Neuronal stem cell (in vitro differentiated cells): Measurements from ENCODE around the gene GJD4.
A peak's percentile ranks its signal among the peaks of the same experiment; 100 is the strongest.

Experiments used
- DNase-seq: peaks from one replicate; pipeline ENCODE4 v3.0.0-alpha.2; 2013; ENCODE audit warnings: low spot score
- H2AFZ ChIP-seq: one replicate; pipeline ENCODE4 v1.6.1; 2013; ENCODE audit warnings: mild to moderate bottlenecking, low read length, inconsistent platforms
- H2AK5ac ChIP-seq: 2 replicates; pipeline ENCODE4 v1.6.1; 2013; ENCODE audit warnings: low read depth, mild to moderate bottlenecking, inconsistent platforms, low read length, moderate library complexity, mixed read lengths
- H2BK120ac ChIP-seq: 2 replicates; pipeline ENCODE4 v1.6.1; 2013; ENCODE audit warnings: low read depth, mild to moderate bottlenecking, inconsistent platforms, low read length, moderate library complexity, mixed read lengths
- H2BK12ac ChIP-seq: one replicate; pipeline ENCODE4 v1.6.1; 2013; ENCODE audit warnings: low read length, inconsistent platforms
- H2BK15ac ChIP-seq: 2 replicates; pipeline ENCODE4 v1.6.1; 2013; ENCODE audit warnings: mild to moderate bottlenecking, low read length, inconsistent platforms, mixed read lengths
- H2BK5ac ChIP-seq: one replicate; pipeline ENCODE4 v1.6.1; 2013; ENCODE audit warnings: inconsistent platforms, mild to moderate bottlenecking, low read length, moderate library complexity
- H3K14ac ChIP-seq: one replicate; pipeline ENCODE4 v1.6.1; 2013; ENCODE audit warnings: low read length, inconsistent platforms
- H3K18ac ChIP-seq: 2 replicates; pipeline ENCODE4 v1.6.1; 2013; ENCODE audit warnings: low read length, inconsistent platforms
- H3K23ac ChIP-seq: 2 replicates; pipeline ENCODE4 v1.6.1; 2013; ENCODE audit warnings: low read depth, mild to moderate bottlenecking, mixed read lengths, low read length, inconsistent platforms; ENCODE audit not compliant: poor library complexity
- H3K27ac ChIP-seq: replicated peaks from 3 replicates; pipeline ENCODE4 v1.5.1; 2013; ENCODE audit warnings: low read length, inconsistent platforms
- H3K27me3 ChIP-seq, 3 experiments: 2 replicates each; pipeline ENCODE4 v1.6.1; 2013; ENCODE audit warnings: low read length in 3 of 3, mild to moderate bottlenecking in 2 of 3, inconsistent platforms in 1 of 3, low read depth in 1 of 3, mixed read lengths in 1 of 3, moderate library complexity in 1 of 3; ENCODE audit not compliant: control insufficient read depth in 3 of 3, insufficient read depth in 3 of 3
- H3K36me3 ChIP-seq, 2 donors: replicated peaks in 1 of 2; 2 replicates each; pipeline ENCODE4 v1.6.1; 2013; ENCODE audit warnings: low read length in 2 of 2; ENCODE audit not compliant: control insufficient read depth in 2 of 2, insufficient read depth in 2 of 2
- H3K4ac ChIP-seq: 2 replicates; pipeline ENCODE4 v1.6.1; 2013; ENCODE audit warnings: inconsistent platforms, mild to moderate bottlenecking, low read length, moderate library complexity
- H3K4me1 ChIP-seq, 2 donors: 1 replicate in 1 of 2; 2 replicates in 1 of 2; pipeline ENCODE4 v1.6.1; 2013; ENCODE audit warnings: low read length in 2 of 2, low read depth in 1 of 2; ENCODE audit not compliant: control insufficient read depth in 2 of 2, insufficient read depth in 1 of 2
- H3K4me2 ChIP-seq: one replicate; pipeline ENCODE4 v1.6.1; 2013; ENCODE audit warnings: mild to moderate bottlenecking, low read length, inconsistent platforms; ENCODE audit not compliant: insufficient read depth, poor library complexity, severe bottlenecking
- H3K4me3 ChIP-seq, 2 donors: 2 replicates each; pipeline ENCODE4 v1.5.1; 2013; ENCODE audit warnings: low read length in 2 of 2, mild to moderate bottlenecking in 2 of 2, inconsistent platforms in 1 of 2, moderate library complexity in 1 of 2
- H3K79me1 ChIP-seq: one replicate; pipeline ENCODE4 v1.6.1; 2013; ENCODE audit warnings: low read depth, mild to moderate bottlenecking, inconsistent platforms, low read length, moderate library complexity
- H3K9ac ChIP-seq: one replicate; pipeline ENCODE4 v1.6.1; 2013; ENCODE audit warnings: mild to moderate bottlenecking, low read depth, low read length, inconsistent platforms; ENCODE audit not compliant: poor library complexity
- H3K9me3 ChIP-seq, 2 donors: replicated peaks in 1 of 2; 2 replicates each; pipeline versions ENCODE3 to v1.6.1; 2013; ENCODE audit warnings: low read length in 2 of 2, mild to moderate bottlenecking in 2 of 2, inconsistent platforms in 1 of 2, low read depth in 1 of 2, mixed read lengths in 1 of 2, moderate library complexity in 1 of 2; ENCODE audit not compliant: control insufficient read depth in 2 of 2, insufficient read depth in 1 of 2
- H4K8ac ChIP-seq: one replicate; pipeline ENCODE4 v1.6.1; 2013; ENCODE audit warnings: low read depth, mild to moderate bottlenecking, inconsistent platforms, low read length, moderate library complexity
- H4K91ac ChIP-seq: one replicate; pipeline ENCODE4 v1.6.1; 2013; ENCODE audit warnings: low read length, low read depth, mild to moderate bottlenecking, inconsistent platforms; ENCODE audit not compliant: poor library complexity
- WGBS, 2 donors: extraction: QIAGEN DNeasy Blood & Tissue Kit; methylation state at CpG; one replicate each; pipeline ENCODE4 v1.1.7; 2013; ENCODE audit warnings: missing lambda C conversion rate in 2 of 2, mixed read lengths in 1 of 2; ENCODE audit not compliant: insufficient read length in 2 of 2, insufficient replicate concordance in 1 of 2; ENCODE audit errors: extremely low coverage in 2 of 2; 5-methylcytosine and 5-hydroxymethylcytosine counted together

The GJD4 gene

GRCh38 chr10:35640474-35640873 lies 35.3 kb downstream of the GJD4 start:
- peaks cover 0 to 76% (median 4%) of the 10 kb centered on the region in 3 experiments for H3K27me3 ChIP-seq
- H2BK12ac ChIP-seq: peak overlapping the region; percentile 49
- H3K9ac ChIP-seq: peak overlapping the region; percentile 99
- peak overlapping the region; percentile 27 for H4K8ac ChIP-seq
- peak overlapping the region; percentile 100 for H2BK5ac ChIP-seq
- H2BK15ac ChIP-seq: peak overlapping the region; percentile 86
- peaks cover 0 to 9% of the 10 kb centered on the region in 2 donors for H3K36me3 ChIP-seq
- peak overlapping the region; percentile 99 for H3K18ac ChIP-seq
- peak; percentile 63 for DNase-seq
- H3K4me2 ChIP-seq: peak overlapping the region; percentile 69
- no peak overlapping the region for H3K4ac ChIP-seq
- peaks cover 8% of the 10 kb centered on the region for H3K79me1 ChIP-seq
- H2BK120ac ChIP-seq: no peak overlapping the region
- H3K14ac ChIP-seq: no peak overlapping the region
- H3K4me1 ChIP-seq: peaks cover 3 to 17% of the 10 kb centered on the region in 2 donors
- H2AFZ ChIP-seq: peak overlapping the region; percentile 92
- H4K91ac ChIP-seq: peak overlapping the region; percentile 79
- H3K4me3 ChIP-seq: peak overlapping the region; percentile 38 to 86
- peaks cover 0 to 4% of the 10 kb centered on the region in 2 donors for H3K9me3 ChIP-seq
- H2AK5ac ChIP-seq: peak overlapping the region; percentile 94
- peak overlapping the region; percentile 75 for H3K27ac ChIP-seq
- no CpG with 5 or more reads among the region's 53 CpGs for WGBS, 2 donors
- peak overlapping the region; percentile 96 for H3K23ac ChIP-seq

GRCh38 chr10:35640951-35641675 lies 36.0 kb downstream of the GJD4 start:
- Histone ChIP-seq H4K91ac (peak overlapping the region; percentile 50), H3K4ac (peak overlapping the region; percentile 97), H4K8ac (no peak overlapping the region), H2BK5ac (peak overlapping the region; percentile 100), H3K79me1 (peaks cover 8% of the 10 kb centered on the region), H3K4me3 (peak overlapping the region; percentile 57 to 86), H3K4me1 (peaks cover 3 to 17% of the 10 kb centered on the region in 2 donors), H3K18ac (peak overlapping the region; percentile 99), H2BK120ac (peak overlapping the region; percentile 35), H3K9me3 (peaks cover 0 to 4% of the 10 kb centered on the region in 2 donors), H3K36me3 (peaks cover 0 to 9% of the 10 kb centered on the region in 2 donors), H2AK5ac (peak overlapping the region; percentile 78), H3K23ac (peak overlapping the region; percentile 96), H3K27ac (peak overlapping the region; percentile 76), H3K9ac (peak overlapping the region; percentile 100), H2BK12ac (peak overlapping the region; percentile 53), H3K14ac (peak overlapping the region; percentile 97), H2BK15ac (peak overlapping the region; percentile 92), H2AFZ (peak overlapping the region; percentile 98), H3K27me3 (peaks cover 0 to 75% (median 4%) of the 10 kb centered on the region in 3 experiments), H3K4me2 (peak overlapping the region; percentile 69)
- peak; percentile 44 for DNase-seq
- no CpG with 5 or more reads among the region's 72 CpGs for WGBS, 2 donors

- H3K36me3 ChIP-seq: peaks cover 0 to 9% of the 10 kb centered on the region in 2 donors
- H3K4me2 ChIP-seq: peak overlapping the region; percentile 69
- peak overlapping the region; percentile 100 for H3K9ac ChIP-seq
- H3K27ac ChIP-seq: peak overlapping the region; percentile 76
- H4K8ac ChIP-seq: no peak overlapping the region
- H2BK12ac ChIP-seq: no peak overlapping the region
- DNase-seq: no peak
- H3K23ac ChIP-seq: peak overlapping the region; percentile 100
- H3K4me3 ChIP-seq: peak overlapping the region; percentile 57 to 86
- H3K4ac ChIP-seq: peak overlapping the region; percentile 76
- H3K4me1 ChIP-seq: peaks cover 2 to 17% of the 10 kb centered on the region in 2 donors
- H2AFZ ChIP-seq: peak overlapping the region; percentile 98
- peak overlapping the region; percentile 99 for H3K18ac ChIP-seq
- peak overlapping the region; percentile 92 for H2BK15ac ChIP-seq
- H3K79me1 ChIP-seq: peaks cover 8% of the 10 kb centered on the region
- no peak overlapping the region for H4K91ac ChIP-seq
- H3K27me3 ChIP-seq: peaks cover 0 to 73% (median 4%) of the 10 kb centered on the region in 3 experiments
- peaks cover 0 to 4% of the 10 kb centered on the region in 2 donors for H3K9me3 ChIP-seq
- WGBS, 2 donors: no CpG with 5 or more reads among the region's 54 CpGs
- H2BK5ac ChIP-seq: peak overlapping the region; percentile 100
- peak overlapping the region; percentile 35 for H2BK120ac ChIP-seq
- H3K14ac ChIP-seq: peak overlapping the region; percentile 38
- H2AK5ac ChIP-seq: peak overlapping the region; percentile 68
Measured at GRCh38 chr10:35641676-35642034, 36.5 kb downstream of the GJD4 start.
